ENCODE results near the gene OR7A10. TPM values are rescaled to one million over a fixed set of nuclear protein-coding genes. Genes with fewer than 3 reads are reported as not detected.

OR7A10 gene
- not detected for total RNA-seq

GRCh38 chr19:14848822-14849221 lies at the start of gene OR7A10:
OR7A10 (minus strand) TSS chr19:14848922; CDS start chr19:14841877, 7,045 bp downstream.
- H3K9me3 Mint-ChIP-seq (ENCODE audit: insufficient read depth), result no peaks in the 10 kb centered on the region
- no peaks in the 10 kb centered on the region for H3K36me3 Mint-ChIP-seq (ENCODE audit: low read depth)
- ATAC-seq, result no peak
- no peak for DNase-seq
- ChIA-PET CTCF (no interaction called here), POLR2A (interaction anchor here (0.7 kb wide), 1 partner anchor 29 kb away, joined by 4 read pairs; no protein-coding TSS in a partner anchor)
- H3K4me1 Mint-ChIP-seq (ENCODE audit: low read depth), result no peaks in the 10 kb centered on the region
- no peak within 1 kb of the TSS for H3K4me3 Mint-ChIP-seq
- H3K27ac Mint-ChIP-seq, result no peak within 1 kb of the TSS
- H3K27me3 Mint-ChIP-seq (ENCODE audit: low read depth), result peaks cover 18% of the 10 kb centered on the region

DNA sequence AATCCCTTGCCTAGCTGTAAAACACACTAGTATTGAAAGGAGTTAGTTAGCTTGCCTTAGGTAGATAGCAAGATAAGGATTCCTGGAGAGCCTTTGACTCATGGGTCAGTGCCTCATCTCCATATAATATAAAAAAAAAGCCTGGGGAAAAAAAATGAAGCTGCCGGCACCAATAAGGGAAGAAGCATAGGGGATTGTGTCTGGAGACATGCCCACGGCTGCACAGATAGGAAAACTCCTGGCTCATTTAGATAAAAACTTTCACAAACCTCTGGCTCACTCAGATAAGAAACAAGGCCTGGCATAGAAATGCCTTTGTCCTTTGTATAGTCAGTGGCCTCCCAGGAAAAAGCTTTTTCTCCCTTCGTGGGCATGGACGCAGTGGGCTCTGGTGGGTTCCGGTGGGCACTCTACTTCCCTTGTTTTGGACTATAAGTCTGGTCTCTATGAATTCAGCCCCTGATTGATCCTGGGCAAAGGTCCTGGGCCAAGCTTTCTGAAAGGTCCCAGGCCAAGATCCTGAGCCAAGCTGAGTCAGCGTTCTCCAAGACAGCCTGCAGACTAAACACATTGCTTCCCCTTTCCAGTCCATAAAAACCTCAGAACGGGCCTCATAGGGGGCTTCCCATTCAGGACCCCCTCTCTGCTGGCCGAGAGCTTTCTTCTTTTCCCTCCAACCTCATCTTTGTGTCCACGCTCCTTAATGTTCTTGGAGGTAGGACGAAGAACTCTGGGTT lies 42.1 kb upstream of the OR7A10 start:
- Mint-ChIP-seq H3K4me3 (no peak overlapping the region), H3K36me3 (ENCODE audit: low read depth) (no peaks in the 10 kb centered on the region), H3K27ac (no peak overlapping the region), H3K27me3 (ENCODE audit: low read depth) (peaks cover 8% of the 10 kb centered on the region), H3K9me3 (ENCODE audit: insufficient read depth) (no peaks in the 10 kb centered on the region), H3K4me1 (ENCODE audit: low read depth) (peaks cover 3% of the 10 kb centered on the region)
- ChIA-PET POLR2A (no interaction called here), CTCF (interaction anchor here (1.3 kb wide), 1 partner anchor 316 kb away, joined by 6 read pairs; no protein-coding TSS in a partner anchor)
- DNase-seq (no peak), ATAC-seq (no peak)

DNA sequence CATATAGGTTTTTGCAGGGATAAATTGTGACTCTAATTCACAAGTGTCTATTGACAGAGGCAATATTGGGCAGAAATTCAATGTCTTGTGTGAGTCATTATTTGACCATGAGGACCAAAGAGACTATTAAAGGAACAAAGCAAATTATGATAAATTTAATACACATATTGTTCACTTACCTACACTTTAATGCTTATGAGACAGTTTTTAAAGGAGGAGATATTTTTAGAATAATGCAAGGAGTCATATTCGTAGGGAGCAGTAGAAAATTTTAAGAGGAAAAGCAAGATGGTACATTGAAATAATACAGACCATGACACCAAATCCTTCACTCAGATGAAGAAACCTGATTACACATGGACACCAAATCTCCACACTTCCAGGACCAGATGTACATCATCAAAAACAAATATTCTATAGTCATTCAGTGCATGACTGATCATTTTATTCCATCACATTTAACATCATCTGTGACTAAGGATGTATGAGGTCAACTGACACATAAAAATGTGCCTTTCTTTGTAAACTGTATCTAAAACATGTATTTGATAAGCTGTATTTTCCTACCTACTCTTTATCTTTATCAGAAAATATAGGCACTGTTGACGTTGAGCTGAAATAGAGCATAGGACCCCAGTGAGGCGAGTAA lies 41.4 kb upstream of the OR7A10 start:
- Mint-ChIP-seq H3K4me1 (ENCODE audit: low read depth) (peaks cover 3% of the 10 kb centered on the region), H3K27ac (no peak overlapping the region), H3K27me3 (ENCODE audit: low read depth) (peaks cover 8% of the 10 kb centered on the region), H3K36me3 (ENCODE audit: low read depth) (no peaks in the 10 kb centered on the region), H3K4me3 (no peak overlapping the region), H3K9me3 (ENCODE audit: insufficient read depth) (no peaks in the 10 kb centered on the region)
- no peak for DNase-seq
- ATAC-seq, result no peak
- ChIA-PET POLR2A (no interaction called here), CTCF (no interaction called here)

- DNase-seq, result no peak
- Mint-ChIP-seq H3K4me3 (no peak within 1 kb of the TSS), H3K27ac (no peak within 1 kb of the TSS), H3K36me3 (ENCODE audit: low read depth) (no peaks in the 10 kb centered on the region), H3K27me3 (ENCODE audit: low read depth) (peaks cover 8% of the 10 kb centered on the region), H3K9me3 (ENCODE audit: insufficient read depth) (no peaks in the 10 kb centered on the region), H3K4me1 (ENCODE audit: low read depth) (peaks cover 3% of the 10 kb centered on the region)
- ChIA-PET POLR2A (no interaction called here), CTCF (no interaction called here)
- ATAC-seq, result no peak
These were observed 37.3 kb upstream of the OR7A10 start, which contains the start of gene OR7A17 for GRCh38 chr19:14886032-14886431. OR7A17 (minus strand) TSS chr19:14886132; CDS start chr19:14881355, 4,777 bp downstream.

DNA sequence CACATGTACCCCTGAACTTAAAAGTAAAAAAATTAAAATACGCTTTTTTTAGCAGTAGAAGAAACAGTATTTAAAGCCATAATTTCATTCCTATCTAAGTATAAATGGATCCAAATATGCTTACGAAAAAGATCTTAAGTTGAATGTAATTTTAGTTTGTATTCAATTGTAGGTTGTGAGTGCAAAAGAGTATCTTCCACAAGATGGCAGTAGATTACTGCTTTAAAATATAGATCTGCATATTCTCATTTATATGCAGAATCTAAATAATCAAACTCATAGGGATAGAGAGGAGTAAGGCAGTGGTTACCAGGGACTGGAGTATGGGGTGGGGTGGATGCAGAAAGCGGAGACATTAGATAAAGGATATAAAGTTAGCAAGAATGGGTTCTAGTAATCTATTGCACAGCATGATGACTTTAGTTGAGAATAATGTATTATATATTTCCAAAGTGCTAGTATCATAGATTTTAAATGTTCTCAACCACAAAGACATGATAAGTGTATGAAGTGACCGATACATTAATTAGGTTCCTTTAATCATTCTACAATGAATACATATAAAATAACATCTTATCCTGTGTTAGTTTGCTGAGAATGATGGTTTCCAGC lies 23.0 kb upstream of the OR7A10 start:
- ChIA-PET POLR2A (no interaction called here), CTCF (no interaction called here)
- no peak for ATAC-seq
- Mint-ChIP-seq H3K27me3 (ENCODE audit: low read depth) (peaks cover 17% of the 10 kb centered on the region), H3K27ac (no peak overlapping the region), H3K9me3 (ENCODE audit: insufficient read depth) (no peaks in the 10 kb centered on the region), H3K4me3 (no peak overlapping the region), H3K36me3 (ENCODE audit: low read depth) (no peaks in the 10 kb centered on the region), H3K4me1 (ENCODE audit: low read depth) (no peaks in the 10 kb centered on the region)
- DNase-seq, result no peak

DNA sequence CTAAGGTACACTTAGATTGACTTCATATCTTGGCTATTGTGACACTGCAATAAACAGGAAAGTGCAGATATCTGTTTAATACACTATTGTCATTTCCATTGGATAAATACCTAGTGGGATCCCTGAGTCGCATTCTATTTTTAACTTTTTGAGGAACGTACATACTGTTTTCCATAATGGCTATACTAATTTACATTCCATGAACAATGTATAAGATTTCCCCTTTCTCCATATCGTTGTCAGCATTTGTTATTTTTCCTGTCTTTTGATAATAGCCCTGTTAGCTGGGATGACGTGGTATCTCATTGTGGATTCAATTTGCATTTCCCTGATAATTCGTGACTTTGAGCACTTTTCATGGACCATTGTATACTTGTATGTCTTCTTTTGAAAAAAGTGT lies 19.8 kb upstream of the OR7A10 start:
- POLR2A ChIA-PET, result no interaction called here
- no peak for ATAC-seq
- CTCF ChIA-PET, result no interaction called here
- H3K27me3 Mint-ChIP-seq (ENCODE audit: low read depth), result peaks cover 12% of the 10 kb centered on the region
- no peak for DNase-seq
- H3K4me3 Mint-ChIP-seq, result no peak overlapping the region
- no peaks in the 10 kb centered on the region for H3K9me3 Mint-ChIP-seq (ENCODE audit: insufficient read depth)
- no peaks in the 10 kb centered on the region for H3K36me3 Mint-ChIP-seq (ENCODE audit: low read depth)
- no peak overlapping the region for H3K27ac Mint-ChIP-seq
- no peaks in the 10 kb centered on the region for H3K4me1 Mint-ChIP-seq (ENCODE audit: low read depth)

- Mint-ChIP-seq H3K36me3 (ENCODE audit: low read depth) (no peaks in the 10 kb centered on the region), H3K4me3 (no peak overlapping the region), H3K4me1 (ENCODE audit: low read depth) (no peaks in the 10 kb centered on the region), H3K9me3 (ENCODE audit: insufficient read depth) (no peaks in the 10 kb centered on the region), H3K27me3 (ENCODE audit: low read depth) (peaks cover 7% of the 10 kb centered on the region), H3K27ac (no peak overlapping the region)
- ChIA-PET POLR2A (no interaction called here), CTCF (no interaction called here)
- DNase-seq (no peak), ATAC-seq (no peak)
These were observed 5.1 kb downstream of the OR7A10 start for GRCh38 chr19:14843578-14843977.

DNA sequence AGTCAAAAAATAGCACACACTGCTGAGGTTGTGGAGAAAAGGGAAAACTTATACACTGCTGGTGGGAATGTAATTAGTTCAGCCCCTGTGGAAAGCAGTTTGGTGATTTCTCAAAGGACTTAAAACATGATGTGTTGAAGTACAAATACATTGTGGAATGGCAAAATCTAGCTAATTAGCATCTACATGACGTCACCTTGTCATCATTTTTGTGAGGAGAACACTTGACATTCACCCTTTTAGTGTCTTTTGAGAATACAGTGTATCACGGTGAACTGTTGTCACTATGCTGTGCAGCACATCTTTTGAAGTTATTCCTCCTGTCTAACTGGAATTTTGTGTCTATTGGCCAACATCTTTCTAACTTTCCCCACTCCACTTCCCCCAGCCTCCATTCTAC lies 5.6 kb downstream of the OR7A10 start:
- no peaks in the 10 kb centered on the region for H3K36me3 Mint-ChIP-seq (ENCODE audit: low read depth)
- no peaks in the 10 kb centered on the region for H3K9me3 Mint-ChIP-seq (ENCODE audit: insufficient read depth)
- no peak for ATAC-seq
- H3K4me3 Mint-ChIP-seq, result no peak overlapping the region
- peaks cover 7% of the 10 kb centered on the region for H3K27me3 Mint-ChIP-seq (ENCODE audit: low read depth)
- ChIA-PET CTCF (no interaction called here), POLR2A (no interaction called here)
- H3K4me1 Mint-ChIP-seq (ENCODE audit: low read depth), result no peaks in the 10 kb centered on the region
- no peak for DNase-seq
- no peak overlapping the region for H3K27ac Mint-ChIP-seq

DNA sequence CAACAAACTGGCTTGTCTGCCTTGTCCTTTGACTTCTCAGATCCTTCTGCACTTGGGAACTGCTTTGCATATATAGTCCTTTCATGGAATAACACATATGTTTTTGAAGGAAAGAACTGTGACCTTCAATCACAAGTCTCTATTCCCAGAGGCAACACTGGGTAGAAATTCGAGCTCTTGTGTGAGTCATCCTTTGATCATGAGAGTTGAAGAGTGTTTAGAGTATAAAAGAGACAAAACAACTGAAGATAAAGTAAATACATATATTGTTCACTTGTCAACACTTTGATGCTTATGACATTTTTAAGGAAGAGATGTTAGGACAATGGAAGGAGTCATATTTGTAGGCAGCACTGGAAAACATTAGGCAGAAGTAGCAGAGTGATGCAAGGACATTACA lies 8.5 kb downstream of the OR7A10 start:
- Mint-ChIP-seq H3K27ac (no peak overlapping the region), H3K27me3 (ENCODE audit: low read depth) (peaks cover 7% of the 10 kb centered on the region), H3K36me3 (ENCODE audit: low read depth) (no peaks in the 10 kb centered on the region), H3K4me1 (ENCODE audit: low read depth) (no peaks in the 10 kb centered on the region), H3K9me3 (ENCODE audit: insufficient read depth) (no peaks in the 10 kb centered on the region), H3K4me3 (no peak overlapping the region)
- CTCF ChIA-PET, result no interaction called here
- POLR2A ChIA-PET, result no interaction called here
- ATAC-seq, result no peak
- no peak for DNase-seq

GRCh38 chr19:14837391-14837790 lies 11.3 kb downstream of the OR7A10 start:
- CTCF ChIA-PET, result no interaction called here
- DNase-seq (no peak), ATAC-seq (no peak)
- Mint-ChIP-seq H3K27ac (no peak overlapping the region), H3K36me3 (ENCODE audit: low read depth) (no peaks in the 10 kb centered on the region), H3K4me3 (no peak overlapping the region), H3K9me3 (ENCODE audit: insufficient read depth) (no peaks in the 10 kb centered on the region), H3K27me3 (ENCODE audit: low read depth) (peaks cover under 1% of the 10 kb centered on the region), H3K4me1 (ENCODE audit: low read depth) (no peaks in the 10 kb centered on the region)
- POLR2A ChIA-PET, result no interaction called here

DNA sequence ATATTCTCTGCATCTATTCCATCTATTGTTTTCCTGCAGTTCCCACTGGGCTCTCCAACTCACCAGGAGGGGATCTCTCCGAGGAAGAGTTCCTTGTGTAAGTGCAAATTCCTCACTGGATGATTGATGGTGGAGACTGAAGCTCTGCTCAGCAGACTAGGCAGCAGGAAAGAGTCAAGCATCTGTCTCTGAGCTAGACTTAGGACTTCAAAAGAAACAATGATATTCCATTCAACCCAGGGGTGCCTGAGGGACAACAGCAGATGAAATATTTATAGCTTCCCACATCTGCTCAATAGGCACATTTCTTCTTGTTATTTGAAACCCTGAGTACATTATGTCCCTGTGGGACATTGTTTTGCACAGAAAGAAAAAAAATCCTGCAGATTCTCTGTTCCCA lies 13.7 kb downstream of the OR7A10 start, which contains the start of the genes OR7A5 and OR7C1:
Gene OR7A5, minus strand, starts transcription at position 175 of the 400 bp plus-strand sequence. CDS start 6,944 bp downstream, outside the sequence.
Gene OR7C1, minus strand, starts transcription at position 175 of the 400 bp plus-strand sequence. CDS start 35,049 bp downstream, outside the sequence.
- ATAC-seq (no peak), DNase-seq (no peak)
- no peaks in the 10 kb centered on the region for H3K4me1 Mint-ChIP-seq (ENCODE audit: low read depth)
- no peaks in the 10 kb centered on the region for H3K27me3 Mint-ChIP-seq (ENCODE audit: low read depth)
- ChIA-PET CTCF (no interaction called here), POLR2A (no interaction called here)
- no peak within 1 kb of the TSS for H3K27ac Mint-ChIP-seq
- no peaks in the 10 kb centered on the region for H3K9me3 Mint-ChIP-seq (ENCODE audit: insufficient read depth)
- H3K4me3 Mint-ChIP-seq, result no peak within 1 kb of the TSS
- no peaks in the 10 kb centered on the region for H3K36me3 Mint-ChIP-seq (ENCODE audit: low read depth)

GRCh38 chr19:14830702-14831101 lies 18.0 kb downstream of the OR7A10 start:
- Mint-ChIP-seq H3K4me3 (no peak overlapping the region), H3K9me3 (ENCODE audit: insufficient read depth) (no peaks in the 10 kb centered on the region), H3K4me1 (ENCODE audit: low read depth) (no peaks in the 10 kb centered on the region), H3K36me3 (ENCODE audit: low read depth) (no peaks in the 10 kb centered on the region), H3K27ac (no peak overlapping the region), H3K27me3 (ENCODE audit: low read depth) (peaks cover 7% of the 10 kb centered on the region)
- no peak for DNase-seq
- POLR2A ChIA-PET, result no interaction called here
- CTCF ChIA-PET, result interaction anchor here (1.2 kb wide), 1 partner anchor 44 kb away, joined by 4 read pairs; no protein-coding TSS in a partner anchor
- ATAC-seq, result no peak
